Measurements from ENCODE around the gene DHX57.

Gene DHX57

DNA sequence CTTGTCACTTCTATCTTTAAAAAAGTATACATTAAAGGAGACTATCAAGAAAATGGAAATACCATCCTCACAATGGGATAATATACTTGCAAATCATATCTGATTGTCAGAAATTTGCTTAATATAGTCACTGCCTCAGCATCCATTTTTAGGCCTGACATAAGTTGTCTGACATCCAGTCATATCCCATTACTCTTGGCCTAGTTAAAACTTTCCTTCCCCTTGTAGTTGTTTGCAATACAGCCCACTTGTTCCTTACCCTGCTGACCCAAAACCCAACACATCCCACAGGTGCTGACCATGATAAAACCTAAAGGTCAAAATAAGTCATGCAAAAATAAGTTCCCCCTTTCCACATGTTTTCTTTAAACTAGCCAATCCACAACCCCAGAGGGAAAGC lies 10.3 kb upstream of the DHX57 start:
- TF ChIP-seq SIN3A (IDR thresholded peaks at IDR 0.05; ENCODE audit: borderline replicate concordance, insufficient read depth, low read length) (no peak), TAF1 (IDR thresholded peaks at IDR 0.05; ENCODE audit: borderline replicate concordance, insufficient read depth, low read length) (no peak), FOXP2 (optimal IDR thresholded peaks at IDR 0.05; ENCODE audit: borderline replicate concordance, extremely low read depth, extremely low read length, insufficient read depth) (no peak), POLR2AphosphoS5 (IDR thresholded peaks at IDR 0.05; ENCODE audit: low read depth, low read length) (no peak)
- TF ChIP-seq, protein P1, sequence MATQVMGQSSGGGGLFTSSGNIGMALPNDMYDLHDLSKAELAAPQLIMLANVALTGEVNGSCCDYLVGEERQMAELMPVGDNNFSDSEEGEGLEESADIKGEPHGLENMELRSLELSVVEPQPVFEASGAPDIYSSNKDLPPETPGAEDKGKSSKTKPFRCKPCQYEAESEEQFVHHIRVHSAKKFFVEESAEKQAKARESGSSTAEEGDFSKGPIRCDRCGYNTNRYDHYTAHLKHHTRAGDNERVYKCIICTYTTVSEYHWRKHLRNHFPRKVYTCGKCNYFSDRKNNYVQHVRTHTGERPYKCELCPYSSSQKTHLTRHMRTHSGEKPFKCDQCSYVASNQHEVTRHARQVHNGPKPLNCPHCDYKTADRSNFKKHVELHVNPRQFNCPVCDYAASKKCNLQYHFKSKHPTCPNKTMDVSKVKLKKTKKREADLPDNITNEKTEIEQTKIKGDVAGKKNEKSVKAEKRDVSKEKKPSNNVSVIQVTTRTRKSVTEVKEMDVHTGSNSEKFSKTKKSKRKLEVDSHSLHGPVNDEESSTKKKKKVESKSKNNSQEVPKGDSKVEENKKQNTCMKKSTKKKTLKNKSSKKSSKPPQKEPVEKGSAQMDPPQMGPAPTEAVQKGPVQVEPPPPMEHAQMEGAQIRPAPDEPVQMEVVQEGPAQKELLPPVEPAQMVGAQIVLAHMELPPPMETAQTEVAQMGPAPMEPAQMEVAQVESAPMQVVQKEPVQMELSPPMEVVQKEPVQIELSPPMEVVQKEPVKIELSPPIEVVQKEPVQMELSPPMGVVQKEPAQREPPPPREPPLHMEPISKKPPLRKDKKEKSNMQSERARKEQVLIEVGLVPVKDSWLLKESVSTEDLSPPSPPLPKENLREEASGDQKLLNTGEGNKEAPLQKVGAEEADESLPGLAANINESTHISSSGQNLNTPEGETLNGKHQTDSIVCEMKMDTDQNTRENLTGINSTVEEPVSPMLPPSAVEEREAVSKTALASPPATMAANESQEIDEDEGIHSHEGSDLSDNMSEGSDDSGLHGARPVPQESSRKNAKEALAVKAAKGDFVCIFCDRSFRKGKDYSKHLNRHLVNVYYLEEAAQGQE (IDR thresholded peaks at IDR 0.05; ENCODE audit: insufficient read depth in 1 of 2, low read depth in 2 of 2, low read length in 2 of 2), result no peak

DNA sequence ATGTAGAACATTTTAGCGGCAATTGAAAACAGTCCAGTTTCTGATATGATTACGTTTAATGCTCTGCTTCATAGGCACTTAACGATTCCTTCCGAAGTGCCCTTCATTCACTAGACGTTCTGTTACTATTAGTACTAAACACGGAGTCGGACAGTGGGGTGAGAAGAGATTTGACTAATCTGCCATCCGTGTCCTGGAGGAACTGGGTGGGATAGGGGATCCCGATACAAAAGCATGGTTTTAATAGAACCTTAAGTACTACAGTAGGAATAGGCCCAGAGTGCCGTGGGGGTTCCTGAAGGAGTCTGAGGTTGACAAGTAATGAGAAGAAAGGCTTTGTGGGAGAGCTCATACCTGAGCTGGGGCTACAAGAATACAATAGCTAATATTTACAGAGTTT lies 673 bp upstream of the DHX57 start:
- TF ChIP-seq, protein P1 (IDR thresholded peaks at IDR 0.05; ENCODE audit: insufficient read depth in 1 of 2, low read depth in 2 of 2, low read length in 2 of 2), result no peak
- TF ChIP-seq TAF1 (IDR thresholded peaks at IDR 0.05; ENCODE audit: borderline replicate concordance, insufficient read depth, low read length) (no peak), POLR2AphosphoS5 (IDR thresholded peaks at IDR 0.05; ENCODE audit: low read depth, low read length) (no peak), FOXP2 (optimal IDR thresholded peaks at IDR 0.05; ENCODE audit: borderline replicate concordance, extremely low read depth, extremely low read length, insufficient read depth) (no peak), SIN3A (IDR thresholded peaks at IDR 0.05; ENCODE audit: borderline replicate concordance, insufficient read depth, low read length) (no peak)

DNA sequence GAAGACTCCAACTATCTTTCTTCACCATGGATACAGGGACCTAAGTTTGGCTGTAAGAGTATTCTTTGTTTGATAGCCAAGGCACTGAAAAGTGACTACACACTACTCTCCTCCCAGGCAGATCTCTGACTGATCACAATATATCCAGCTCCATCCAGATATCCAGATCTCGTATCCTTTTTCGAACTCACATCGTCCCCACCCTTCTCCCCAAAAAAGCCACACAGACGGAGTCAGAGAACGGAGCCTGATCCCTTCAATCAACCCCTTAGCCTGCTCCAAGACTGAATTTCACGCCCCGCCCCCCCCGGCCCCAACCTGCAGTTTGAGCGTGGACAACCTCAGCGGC lies 533 bp downstream of the DHX57 start:
- TF ChIP-seq SIN3A (IDR thresholded peaks at IDR 0.05; ENCODE audit: borderline replicate concordance, insufficient read depth, low read length) (no peak), POLR2AphosphoS5 (IDR thresholded peaks at IDR 0.05; ENCODE audit: low read depth, low read length) (no peak), FOXP2 (optimal IDR thresholded peaks at IDR 0.05; ENCODE audit: borderline replicate concordance, extremely low read depth, extremely low read length, insufficient read depth) (no peak), TAF1 (IDR thresholded peaks at IDR 0.05; ENCODE audit: borderline replicate concordance, insufficient read depth, low read length) (no peak)
- TF ChIP-seq, protein P1 (IDR thresholded peaks at IDR 0.05; ENCODE audit: insufficient read depth in 1 of 2, low read depth in 2 of 2, low read length in 2 of 2), result no peak

DNA sequence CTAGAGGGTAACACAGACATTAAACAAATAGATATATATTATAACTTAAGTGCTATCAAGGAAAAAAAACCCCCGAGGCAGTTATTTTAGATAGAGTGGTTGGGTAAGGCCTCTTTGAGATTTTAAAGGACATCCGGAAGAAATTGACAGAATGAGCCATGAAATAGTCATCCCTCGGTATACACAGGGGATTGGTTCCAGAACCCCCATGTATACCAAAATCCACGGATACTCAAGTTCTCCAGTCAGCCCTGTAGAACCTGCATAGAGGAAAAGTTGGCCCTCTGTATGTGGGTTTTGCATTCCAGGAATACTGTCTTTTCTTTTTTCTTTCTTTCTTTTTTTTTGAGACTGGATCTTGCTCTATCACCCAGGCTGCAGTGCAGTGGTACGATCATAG lies 2.0 kb downstream of the DHX57 start:
- no peak for TF ChIP-seq FOXP2 (optimal IDR thresholded peaks at IDR 0.05; ENCODE audit: borderline replicate concordance, extremely low read depth, extremely low read length, insufficient read depth)

DNA sequence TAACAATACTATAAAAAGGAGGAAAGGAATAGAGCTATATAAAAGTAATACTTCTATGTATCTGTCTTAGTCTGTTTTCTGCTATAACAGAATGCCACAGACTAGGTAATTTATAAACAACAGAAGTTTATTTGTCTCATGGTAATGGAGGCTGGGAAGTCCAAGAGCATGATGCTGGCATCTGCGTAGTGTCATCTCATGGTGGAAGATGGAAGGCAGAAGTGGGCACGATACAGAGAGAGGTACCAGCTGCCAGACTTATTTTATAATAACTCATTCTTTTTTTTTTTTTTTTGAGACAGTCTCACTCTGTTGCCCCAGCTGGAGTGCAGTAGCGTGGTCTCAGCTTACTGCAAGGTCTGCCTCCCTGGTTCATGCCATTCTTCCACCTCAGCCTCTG lies 4.3 kb downstream of the DHX57 start:
- no peak for TF ChIP-seq TAF1 (IDR thresholded peaks at IDR 0.05; ENCODE audit: borderline replicate concordance, insufficient read depth, low read length)
- TF ChIP-seq, protein P1 (IDR thresholded peaks at IDR 0.05; ENCODE audit: insufficient read depth in 1 of 2, low read depth in 2 of 2, low read length in 2 of 2), result no peak
